GM12878 (cell line): ENCODE results near the gene NOC2L. TPM values are rescaled to one million over a fixed set of nuclear protein-coding genes. Genes with fewer than 3 reads are reported as not detected.

ENCODE experiments used
- ATAC-seq: fragments of 200-7000 bp; cut with Tn5 transposase; 3 replicates; pipeline ENCODE4 v1.9.1; 2020; ENCODE audit warnings: mild to moderate bottlenecking, moderate library complexity
- BruUV-seq: library from RNA; stranded (reverse); fragments of 400-500 nt; replicated peaks from 2 replicates; lab custom pipeline; 2021; lab: Mats Ljungman, UMichigan
- CTCF ChIA-PET: fragments of 300-600 bp; sonication (Branson Sonifier 250); formaldehyde crosslinking; extraction: SDS; loops from one replicate; lab custom pipeline; 2021; ENCODE audit warnings: inconsistent platforms; lab: Yijun Ruan, JAX
- POLR2A ChIA-PET: fragments of 350-600 bp; formaldehyde crosslinking; extraction: SDS; loops from one replicate; lab custom pipeline; 2021; ENCODE audit warnings: inconsistent platforms; lab: Charles Lee
- RAD21 ChIA-PET: fragments of 300-600 bp; sonication (Branson Sonifier 250); formaldehyde crosslinking; loops from one replicate; lab custom pipeline; 2023; ENCODE audit warnings: antibody characterized with exemption; ENCODE audit not compliant: unreplicated experiment; lab: Charles Lee
- SMC1A ChIA-PET: fragments of 300-600 bp; sonication (Branson Sonifier 250); formaldehyde crosslinking; loops from one replicate; lab custom pipeline; 2023; ENCODE audit not compliant: unreplicated experiment, uncharacterized antibody; lab: Charles Lee
- DNase-seq: peaks from one replicate; pipeline ENCODE4 v3.0.0-alpha.2; 2011; ENCODE audit warnings: low read depth, low spot score
- FAIRE-seq: peaks from 3 replicates; lab custom pipeline; 2011; peaks lifted over from hg19 to GRCh38; lab: Jason Lieb, UNC
- H2AFZ ChIP-seq: 2 replicates; pipeline ENCODE4 v1.6.0; 2011; ENCODE audit warnings: low read depth, low read length, control low read depth; ENCODE audit not compliant: control insufficient read depth
- H3K27ac ChIP-seq: 2 replicates; pipeline ENCODE4 v1.5.1; 2011; ENCODE audit warnings: control low read depth; ENCODE audit not compliant: control insufficient read depth, insufficient read depth
- H3K27me3 ChIP-seq, 2 experiments: replicated peaks in 1 of 2; 2 replicates each; pipeline versions ENCODE4 v1.6.0 to v1.6.1; 2011; ENCODE audit warnings: low read length in 1 of 2; ENCODE audit not compliant: control insufficient read depth in 2 of 2, insufficient read depth in 2 of 2
- H3K36me3 ChIP-seq, 2 experiments: 2 replicates each; pipeline ENCODE4 v1.5.1; 2011; ENCODE audit warnings: low read length in 1 of 2; ENCODE audit not compliant: control insufficient read depth in 2 of 2, insufficient read depth in 2 of 2
- H3K4me1 ChIP-seq: 2 replicates; pipeline ENCODE4 v1.6.1; 2011; ENCODE audit warnings: mild to moderate bottlenecking, low read length, moderate library complexity, mixed read lengths; ENCODE audit not compliant: control insufficient read depth, insufficient read depth
- H3K4me2 ChIP-seq: 2 replicates; pipeline ENCODE4 v1.6.0; 2011; ENCODE audit warnings: control low read depth; ENCODE audit not compliant: control insufficient read depth, insufficient read depth
- H3K4me3 ChIP-seq: fragments of 200-600 bp; sonication (generic); 2 replicates; pipeline ENCODE4 v1.5.1; 2016
- H3K79me2 ChIP-seq: 2 replicates; pipeline ENCODE4 v1.6.0; 2011; ENCODE audit warnings: low read length; ENCODE audit not compliant: control insufficient read depth, insufficient read depth
- H3K9ac ChIP-seq: 2 replicates; pipeline ENCODE4 v1.8.0; 2011; ENCODE audit warnings: low read length, control low read depth, mixed read lengths; ENCODE audit not compliant: control insufficient read depth, insufficient read depth
- H3K9me3 ChIP-seq: replicated peaks from 3 replicates; pipeline ENCODE4 v1.5.1; 2011; ENCODE audit warnings: mild to moderate bottlenecking, low read length; ENCODE audit not compliant: control insufficient read depth, insufficient read depth
- H4K20me1 ChIP-seq: 2 replicates; pipeline ENCODE4 v1.6.0; 2011; ENCODE audit not compliant: control insufficient read depth, insufficient read depth
- ATF2 ChIP-seq: IDR thresholded peaks from 2 replicates; pipeline ENCODE4 v1.6.1; 2012; ENCODE audit warnings: low read length, inconsistent platforms
- CBFB ChIP-seq: IDR thresholded peaks from 2 replicates; pipeline ENCODE4 v1.6.1; 2016; ENCODE audit warnings: antibody characterized with exemption, low read depth
- EP300 ChIP-seq, 2 experiments: fragments of 150-350 bp in 1 of 2; IDR thresholded peaks; 2 replicates each; pipeline ENCODE4 v1.6.1; 2011 to 2012; ENCODE audit warnings: low read depth in 2 of 2, low read length in 2 of 2, borderline replicate concordance in 1 of 2, improper control_type of control experiment in 1 of 2, inconsistent platforms in 1 of 2; ENCODE audit not compliant: control insufficient read depth in 1 of 2
- EZH2 ChIP-seq: IDR thresholded peaks from 2 replicates; pipeline ENCODE4 v1.6.1; 2012; ENCODE audit warnings: low read depth, mild to moderate bottlenecking, control low read depth, inconsistent platforms, low read length, borderline replicate concordance; ENCODE audit not compliant: control insufficient read depth
- IKZF2 ChIP-seq, 2 experiments: fragments of 450-650 bp; IDR thresholded peaks; 2 replicates each; pipeline ENCODE4 v1.6.1; 2017; ENCODE audit warnings: mild to moderate bottlenecking in 2 of 2, moderate library complexity in 2 of 2
- NFYA ChIP-seq: IDR thresholded peaks from 2 replicates; pipeline ENCODE4 v1.6.1; 2011; ENCODE audit warnings: low read depth, mild to moderate bottlenecking, low read length, improper control_type of control experiment, borderline replicate concordance
- SIX5 ChIP-seq: IDR thresholded peaks from 2 replicates; pipeline ENCODE4 v1.6.1; 2011; ENCODE audit warnings: mild to moderate bottlenecking, low read depth, low read length, moderate library complexity; ENCODE audit not compliant: severe bottlenecking
- YBX1 ChIP-seq: fragments of 450-650 bp; IDR thresholded peaks from 2 replicates; pipeline ENCODE4 v1.6.1; 2016; ENCODE audit warnings: antibody characterized with exemption
- ZNF274 ChIP-seq: IDR thresholded peaks from one replicate; pipeline ENCODE4 v1.8.0; 2011; ENCODE audit not compliant: insufficient read length, insufficient read depth
- WGBS: methylation state at CpG from one replicate; pipeline ENCODE4 v1.1.6; 2016; ENCODE audit warnings: low lambda C conversion rate; ENCODE audit not compliant: insufficient replicate concordance, insufficient coverage; ENCODE audit errors: missing lambda C conversion rate; 5-methylcytosine and 5-hydroxymethylcytosine counted together
- in situ Hi-C: fragments of 300-500 bp; cut with MboI; formaldehyde crosslinking; loops from 9 replicates; pipeline ENCODE4 v1.14.3; 2018; ENCODE audit warnings: mixed read lengths
- intact Hi-C: fragments of 100-400 bp; cut with micrococcal nuclease; formaldehyde crosslinking; loops from one replicate; pipeline ENCODE4 v1.14.2; 2022; ENCODE audit not compliant: unreplicated experiment
- polyA plus RNA-seq, 11 experiments: library from polyadenylated mRNA; depleted of rRNA in 4 of 11; unstranded in 6 of 11; stranded (reverse) in 5 of 11; fragments of >200 nt; fragmentation: Nextera tagmentation in 4 of 11; fragmentation: Illumina TruSeq in 1 of 11; extraction: Ambion mirVana in 4 of 11; extraction: Trizol in 1 of 11; gene quantifications; 1 replicate in 1 of 11; 2 replicates in 10 of 11; pipeline versions ENCODE4 v1.2.1 to v1.2.3, GENCODE V29; 2011 to 2016; ENCODE audit warnings: inconsistent platforms in 2 of 11, missing spikeins in 2 of 11, low read depth in 1 of 11
- total RNA-seq, 4 experiments: library from RNA; depleted of rRNA in 3 of 4; stranded (reverse); fragments of >200 nt in 3 of 4; fragmentation: Illumina TruSeq in 1 of 4; extraction: Trizol in 1 of 4; gene quantifications; 2 replicates each; pipeline versions ENCODE4 v1.2.1 to v1.2.3, GENCODE V29; 2013 to 2021

NOC2L gene
- total and polyA plus RNA-seq, 10 of the 15 experiments (the other 5 are each of a cell fraction or from before 2014, with no cell fraction given), result 1.3 to 171 (median 64.3) TPM

GRCh38 chr1:963746-964525 lies 4.9 kb upstream of the NOC2L start:
- 95% methylated on average over 46 of the region's 47 CpGs for WGBS
- Histone ChIP-seq H3K36me3 (no peaks in the 10 kb centered on the region; a peak in 1 of 4 replicates), H3K4me3 (no peak overlapping the region), H3K9ac (no peak overlapping the region), H3K4me1 (peaks cover 15% of the 10 kb centered on the region), H3K79me2 (peaks cover 2% of the 10 kb centered on the region), H2AFZ (no peak overlapping the region), H3K27ac (no peak overlapping the region), H3K9me3 (no peaks in the 10 kb centered on the region), H3K4me2 (no peak overlapping the region), H4K20me1 (no peaks in the 10 kb centered on the region), H3K27me3 (no peaks in the 10 kb centered on the region)
- FAIRE-seq, result no peak
- TF ChIP-seq SIX5 (no peak), YBX1 (no peak), ATF2 (no peak), IKZF2 (IDR thresholded peaks at IDR 0.05) (no peak), CBFB (no peak), NFYA (no peak), EP300 (IDR thresholded peaks at IDR 0.05; ENCODE audit: borderline replicate concordance in 1 of 2, control insufficient read depth in 1 of 2, low read depth in 2 of 2, low read length in 2 of 2) (no peak), ZNF274 (no peak), EZH2 (no peak)
- ChIA-PET POLR2A (no interaction called here), RAD21 (no interaction called here), SMC1A (no interaction called here), CTCF (no interaction called here)
- DNase-seq, result no peak
- no peak for ATAC-seq
- BruUV-seq, result no TSS peak
- in situ Hi-C loops (no loop called here), intact Hi-C loops (no loop called here)
